Ramos (cell line): Measurements from ENCODE around the gene RHBDL3.

ENCODE experiments used
- in situ Hi-C: fragments of 300-500 bp; cut with MboI; formaldehyde crosslinking; loops from one replicate; pipeline ENCODE4 v1.14.3; 2022; ENCODE audit warnings: low sequenced_read_pairs; ENCODE audit not compliant: unreplicated experiment

The RHBDL3 gene

DNA sequence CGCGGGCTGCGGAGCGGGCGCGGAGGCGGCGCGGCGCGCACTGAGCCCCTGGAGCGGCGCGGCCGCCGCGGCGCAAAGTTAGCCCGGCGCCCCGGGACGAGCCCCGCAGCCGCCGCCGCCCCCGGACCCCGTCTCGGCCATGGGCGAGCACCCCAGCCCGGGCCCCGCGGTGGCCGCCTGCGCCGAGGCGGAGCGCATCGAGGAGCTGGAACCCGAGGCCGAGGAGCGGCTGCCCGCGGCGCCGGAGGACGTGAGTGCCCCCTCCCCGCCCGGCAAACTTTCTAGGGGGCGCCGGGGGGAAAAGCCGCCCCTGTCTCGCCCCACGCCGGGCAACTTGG, 388 bp downstream of the RHBDL3 start:
- in situ Hi-C loops: no loop called here

DNA sequence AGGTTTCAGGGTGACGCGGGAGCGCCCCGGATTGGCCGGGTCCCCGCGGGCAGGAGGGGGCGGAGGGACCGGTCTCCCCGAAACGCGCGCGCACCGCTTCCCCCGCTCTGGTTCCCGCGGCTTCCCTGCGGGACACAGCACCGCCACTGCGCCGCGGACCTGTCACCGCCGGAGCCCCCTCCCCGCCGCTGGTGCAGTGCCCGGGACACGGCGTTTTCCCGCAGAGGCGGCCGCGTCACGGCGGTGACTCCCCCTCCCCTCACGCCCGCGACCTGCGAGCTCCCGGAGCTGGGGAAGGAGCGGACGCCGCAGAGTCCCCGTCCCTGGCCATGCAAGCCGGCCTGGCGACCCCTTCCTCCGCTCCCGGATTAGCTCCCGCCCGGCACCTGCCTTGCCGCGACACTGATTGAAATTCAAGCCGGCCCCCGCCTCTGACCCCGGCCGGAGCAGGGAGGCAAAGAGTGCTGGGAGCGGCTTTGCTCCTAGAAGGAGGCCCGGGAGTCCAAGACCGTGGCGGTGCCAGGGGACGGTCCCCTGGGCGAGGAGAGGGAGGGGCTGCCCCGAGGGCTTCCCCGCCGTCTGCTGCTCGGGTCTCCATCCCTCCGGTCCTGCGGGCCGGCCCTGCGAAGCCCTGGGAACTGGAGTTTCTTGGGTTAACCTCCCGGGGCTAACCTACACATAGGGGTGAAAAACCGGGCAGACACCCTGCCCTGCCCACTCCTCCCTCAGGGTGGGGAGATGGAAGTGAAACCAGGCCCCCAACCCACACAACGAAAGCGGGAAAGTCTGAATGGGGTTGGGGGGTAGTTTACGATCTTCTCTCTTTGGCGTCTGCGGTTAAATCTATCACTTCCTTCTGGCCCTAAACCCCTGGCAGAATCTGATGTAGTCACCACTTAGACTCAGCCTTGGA, 1.0 kb downstream of the RHBDL3 start:
- in situ Hi-C loops: no loop called here

DNA sequence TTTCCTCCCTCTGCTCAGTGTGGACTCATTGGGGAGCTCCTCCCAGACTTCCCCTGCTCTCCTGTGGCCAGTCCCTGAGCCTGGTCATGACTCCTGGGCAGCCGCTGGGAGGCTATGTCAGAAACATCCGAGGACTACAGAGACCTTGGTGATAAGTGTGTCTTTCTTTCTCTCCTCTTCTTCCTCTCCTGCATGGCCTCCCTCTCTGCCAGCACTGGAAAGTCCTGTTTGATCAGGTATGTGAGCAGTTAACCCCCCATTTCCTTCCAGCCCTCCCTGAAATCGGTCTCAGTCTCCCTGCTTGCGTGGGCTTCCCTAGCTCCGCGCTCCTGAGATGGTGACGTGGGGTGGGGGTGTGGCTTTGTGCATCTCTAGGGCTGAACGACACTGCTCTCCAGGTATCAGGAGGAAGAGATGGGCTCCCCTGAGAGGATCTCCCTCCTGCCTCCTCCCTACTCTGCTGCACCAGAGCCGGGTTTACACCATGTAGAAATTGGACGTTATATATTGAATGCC, 2.1 kb downstream of the RHBDL3 start:
- in situ Hi-C loops: no loop called here

DNA sequence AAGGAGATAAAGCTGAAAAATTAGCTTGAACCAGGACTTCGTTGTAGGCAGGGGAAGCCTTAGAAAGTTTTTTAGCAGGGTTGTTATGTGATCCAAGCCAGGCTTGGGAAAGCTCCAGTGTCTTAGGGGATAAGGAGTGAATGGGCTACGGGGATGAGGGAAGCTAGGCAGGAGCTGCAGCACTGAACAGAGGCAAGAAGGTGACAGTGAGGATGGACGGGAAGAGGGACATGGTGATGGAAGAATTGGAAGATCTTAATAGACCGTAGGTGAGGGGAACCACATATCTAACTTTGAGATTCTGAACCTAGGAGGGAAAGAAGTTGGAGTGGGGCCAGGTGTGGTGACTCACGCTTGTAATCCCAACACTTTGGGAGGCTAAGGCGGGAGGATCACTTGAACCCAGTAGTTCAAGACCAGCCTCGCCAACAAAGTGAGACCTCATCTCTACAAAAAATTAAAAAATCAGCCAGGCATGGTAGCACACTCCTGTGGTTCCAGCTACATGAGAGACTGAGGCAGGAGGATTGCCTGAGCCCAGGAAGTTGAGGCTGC, 3.2 kb downstream of the RHBDL3 start:
- in situ Hi-C loops: no loop called here

DNA sequence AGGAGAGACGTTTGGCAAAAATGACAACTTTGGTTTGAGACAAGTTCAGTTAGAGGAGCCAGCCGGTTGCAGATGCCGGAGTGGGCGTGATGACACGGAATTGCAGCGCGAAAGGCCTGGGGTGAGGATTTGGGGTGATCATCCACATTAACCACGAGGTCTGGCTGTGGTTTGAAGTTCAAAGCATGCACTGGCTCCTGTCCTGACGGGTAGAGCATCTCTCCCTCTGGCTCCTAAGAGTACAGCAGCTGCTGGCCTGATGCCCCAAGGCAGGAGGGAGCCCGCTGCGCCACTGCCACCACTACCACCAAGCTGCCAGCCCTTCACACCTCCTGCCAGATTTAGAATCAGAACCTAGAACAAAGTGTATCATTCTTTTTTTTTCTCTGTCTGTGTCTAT, 3.7 kb downstream of the RHBDL3 start:
- in situ Hi-C loops: no loop called here

DNA sequence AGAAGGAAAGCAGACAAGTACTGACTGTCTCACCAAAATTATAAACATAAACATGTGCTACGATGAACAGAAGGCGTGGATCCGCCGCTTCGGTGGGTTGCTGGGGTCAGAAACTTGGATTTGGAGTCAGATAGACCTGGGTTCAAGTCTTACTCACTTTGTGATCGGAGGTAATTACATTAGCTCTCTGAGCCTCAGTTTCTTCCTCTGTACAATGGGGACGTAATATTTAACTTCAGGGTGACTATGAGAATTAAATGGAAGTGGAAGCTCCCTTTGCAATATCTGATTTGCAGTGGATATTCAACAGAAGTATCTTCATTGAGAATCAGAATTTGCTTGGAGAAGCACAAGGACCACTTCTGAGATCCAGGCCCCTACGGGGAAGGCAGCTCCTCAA, 6.2 kb downstream of the RHBDL3 start:
- in situ Hi-C loops: no loop called here

DNA sequence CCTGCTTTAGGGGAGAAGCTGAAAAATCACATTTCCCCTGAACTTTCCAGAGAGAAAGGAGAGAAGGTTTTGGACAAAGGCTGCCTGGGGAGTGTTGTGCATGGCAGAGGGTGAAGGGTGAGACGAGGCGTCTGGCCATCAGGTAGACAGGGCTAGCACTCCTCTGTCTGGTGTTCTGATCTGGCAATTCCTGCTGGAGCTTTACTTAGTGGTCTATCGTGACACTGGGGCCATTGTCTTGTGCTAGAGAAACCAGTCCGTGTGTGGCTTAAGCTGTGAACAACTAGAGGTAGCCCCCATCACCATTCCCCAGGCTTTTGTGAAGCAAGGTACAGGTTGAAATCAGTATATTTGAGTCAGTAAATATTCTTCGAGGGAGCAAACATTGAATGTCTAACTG, 8.5 kb downstream of the RHBDL3 start:
- in situ Hi-C loops: no loop called here

DNA sequence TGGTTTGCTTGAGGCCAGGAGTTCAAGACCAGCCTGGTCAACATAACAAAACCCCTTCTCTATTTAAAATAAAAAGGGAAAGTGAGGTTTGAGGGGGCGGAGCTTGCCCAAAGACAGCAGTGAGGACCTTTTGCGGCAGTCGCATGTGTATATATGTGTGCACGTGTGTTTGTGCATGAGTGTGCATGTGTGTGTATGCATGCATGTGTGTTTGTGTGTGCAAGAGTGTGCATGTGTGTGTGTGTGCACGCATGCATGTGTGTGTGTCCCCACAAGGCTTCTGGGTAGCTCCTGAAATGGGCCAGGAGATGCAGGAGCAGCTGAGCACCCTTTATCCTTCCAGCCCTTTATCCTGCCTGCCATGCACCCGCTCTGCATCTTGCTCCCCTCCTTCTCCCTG, 9.0 kb downstream of the RHBDL3 start:
- in situ Hi-C loops: no loop called here

DNA sequence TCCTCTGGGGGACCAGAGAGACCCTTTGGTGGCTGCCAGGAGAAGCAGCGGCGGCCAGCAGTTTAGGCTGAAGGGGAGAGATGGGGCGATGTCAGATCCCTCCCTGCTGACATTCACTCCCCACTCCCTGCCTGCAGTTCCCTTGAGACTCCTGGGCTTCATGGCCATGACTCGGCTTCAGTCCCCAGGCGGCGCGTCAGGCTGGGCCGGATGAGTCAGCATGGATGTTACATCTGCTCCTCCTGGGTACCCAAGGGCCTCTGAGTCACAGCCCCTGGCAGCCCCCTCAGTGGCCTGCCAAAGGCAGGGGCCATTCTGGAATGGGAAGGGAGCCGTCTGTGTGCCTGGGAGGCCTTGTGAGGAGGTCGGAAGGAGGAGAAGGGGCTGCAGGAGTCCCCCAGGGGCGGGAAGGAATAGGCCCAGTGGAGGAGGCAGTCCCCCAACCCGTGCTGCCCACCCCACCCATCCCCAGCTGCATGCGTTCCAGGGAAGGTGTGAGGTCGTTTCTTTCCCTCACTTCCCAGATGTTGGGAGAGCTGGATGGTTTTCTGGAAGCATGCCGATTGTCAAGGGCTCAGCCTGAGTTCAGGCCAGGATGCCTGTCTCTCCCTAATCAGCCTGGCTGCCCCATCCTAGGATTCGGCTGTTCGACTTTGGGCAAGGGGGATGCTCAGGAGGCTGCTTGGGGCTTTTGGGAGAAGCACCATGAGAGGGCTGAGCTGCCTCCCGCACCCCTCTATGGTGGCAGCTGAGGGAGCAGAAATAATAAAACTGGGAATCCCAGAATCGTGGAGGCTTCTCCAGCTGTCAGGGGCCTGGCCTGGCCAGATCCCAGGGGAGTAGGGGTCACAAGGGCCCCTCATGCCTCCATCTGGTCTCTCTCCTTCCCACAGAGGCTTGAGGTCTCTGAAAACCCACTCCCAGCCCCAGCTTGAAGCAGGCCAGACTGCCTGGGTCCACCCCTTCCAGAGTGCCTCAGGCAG, 9.7 kb downstream of the RHBDL3 start:
- in situ Hi-C loops: no loop called here

DNA sequence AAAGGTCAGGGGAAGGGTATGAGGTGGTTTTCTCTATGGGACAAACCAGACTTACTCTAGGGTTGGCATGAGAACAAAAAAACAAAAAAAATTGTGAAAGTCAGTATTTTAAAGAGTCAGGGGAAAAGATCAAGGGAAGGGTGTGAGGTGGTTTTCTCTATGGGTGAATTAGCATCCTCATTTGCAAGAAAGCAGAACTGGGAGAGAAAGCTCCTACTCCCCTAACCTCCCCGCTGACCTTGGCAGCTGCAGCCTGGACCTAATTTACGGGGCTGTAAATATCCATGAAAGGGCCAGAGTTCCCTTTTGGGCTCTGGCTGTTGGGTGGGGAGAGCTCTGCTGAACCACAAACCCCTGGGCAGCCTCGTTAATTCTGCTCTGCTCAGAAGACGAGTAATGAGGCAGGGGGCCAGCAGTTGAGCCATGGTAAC, 10.6 kb downstream of the RHBDL3 start:
- in situ Hi-C loops: no loop called here

DNA sequence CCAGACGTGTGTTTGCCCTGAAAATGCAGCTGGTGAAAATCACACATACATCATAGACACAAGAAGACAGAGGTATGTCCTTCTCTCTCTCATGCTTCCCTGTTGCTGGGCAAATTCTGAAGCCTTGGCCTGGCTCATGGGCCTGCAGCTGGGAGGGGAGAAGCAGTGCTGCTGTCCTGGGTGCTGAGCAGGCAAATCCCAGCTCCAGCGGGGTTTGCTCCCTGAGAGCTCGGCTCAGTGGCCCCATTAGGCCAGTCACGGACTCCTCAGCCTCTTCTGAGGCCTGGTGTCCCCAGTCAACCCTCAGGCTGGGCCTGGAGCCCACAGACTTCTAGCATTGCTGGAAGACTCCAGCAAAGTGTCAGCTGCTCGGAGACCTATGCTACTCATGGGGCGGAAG, 11.7 kb downstream of the RHBDL3 start:
- in situ Hi-C loops: no loop called here

DNA sequence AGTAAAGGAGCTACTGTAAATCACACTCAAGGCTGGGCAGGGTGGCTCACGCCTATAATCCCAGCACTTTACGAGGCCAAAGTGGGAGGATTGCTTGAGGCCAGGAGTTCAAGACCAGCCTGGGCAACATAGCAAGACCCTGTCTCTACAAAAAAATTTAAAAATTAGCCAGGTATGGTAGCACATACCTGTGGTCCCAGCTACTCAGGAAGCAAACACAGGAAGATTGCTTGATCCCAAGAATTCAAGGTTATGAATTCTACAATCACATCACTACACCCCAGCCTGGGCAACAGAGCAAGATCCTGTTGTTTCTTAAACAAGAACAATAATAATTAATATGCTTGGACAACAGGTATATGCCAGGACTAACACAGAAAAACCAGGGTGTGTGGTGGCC, 13.2 kb downstream of the RHBDL3 start:
- in situ Hi-C loops: no loop called here

DNA sequence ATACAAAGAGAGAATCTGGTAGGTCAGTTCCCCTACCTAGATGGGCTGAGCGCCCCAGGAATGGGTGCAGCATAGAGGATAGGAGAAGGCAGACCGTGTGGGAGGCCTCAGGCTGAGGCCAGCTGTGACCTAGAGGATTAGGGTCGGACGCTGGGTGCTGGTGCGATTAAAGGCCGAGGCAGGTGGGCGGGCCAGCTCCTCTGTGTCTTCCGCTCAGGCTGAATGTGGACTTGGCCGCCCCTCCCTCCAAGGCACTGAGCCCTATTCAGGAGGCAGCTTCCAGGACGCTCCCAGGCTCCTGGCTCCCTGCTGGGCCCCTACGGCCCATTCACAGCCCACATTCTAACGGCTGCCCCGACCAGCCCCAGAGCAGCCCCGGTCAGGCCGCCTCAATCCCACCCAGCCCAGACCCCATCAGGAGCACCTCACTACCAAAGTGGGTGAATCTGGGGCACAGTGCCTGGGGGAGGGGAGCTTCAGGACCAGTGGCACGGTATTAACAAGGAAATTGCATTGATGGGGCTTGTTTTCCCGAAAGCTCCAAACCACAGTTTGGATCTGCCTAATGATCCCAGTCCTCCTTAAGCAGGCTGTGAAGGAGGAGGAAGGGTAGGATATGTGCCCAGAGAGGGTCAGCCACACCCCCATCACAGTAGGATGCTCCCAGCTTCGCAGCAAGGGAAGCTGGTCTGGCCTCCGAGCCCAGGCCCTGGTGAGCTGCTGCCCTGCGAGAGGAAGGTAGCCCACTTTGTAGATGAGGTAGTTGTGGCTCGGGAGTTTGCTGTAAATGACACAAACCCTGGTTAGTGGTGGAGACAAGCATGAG, 14.5 kb downstream of the RHBDL3 start:
- in situ Hi-C loops: no loop called here

DNA sequence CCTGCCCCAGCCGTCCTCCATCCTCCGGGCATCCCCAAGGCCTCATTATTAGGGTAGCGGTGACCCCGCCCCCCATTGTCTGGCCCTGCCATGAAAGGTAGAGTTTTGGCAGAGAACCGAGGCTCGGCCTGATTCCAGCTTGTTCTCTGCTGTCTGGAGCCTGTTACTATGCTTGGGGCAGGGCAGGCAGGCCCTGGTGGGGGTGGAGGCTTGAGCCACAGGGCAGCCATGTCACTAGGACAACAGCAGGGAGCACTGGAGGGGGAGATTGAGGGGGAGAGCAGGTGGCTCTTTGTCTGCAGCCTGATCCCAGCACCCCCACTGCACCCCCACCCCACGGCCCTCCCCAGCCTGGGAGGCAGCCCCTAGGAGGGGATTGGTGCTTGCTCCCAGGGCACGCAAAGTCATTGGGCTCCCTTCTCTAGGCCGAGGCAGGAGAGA, 15.4 kb downstream of the RHBDL3 start:
- in situ Hi-C loops: no loop called here

DNA sequence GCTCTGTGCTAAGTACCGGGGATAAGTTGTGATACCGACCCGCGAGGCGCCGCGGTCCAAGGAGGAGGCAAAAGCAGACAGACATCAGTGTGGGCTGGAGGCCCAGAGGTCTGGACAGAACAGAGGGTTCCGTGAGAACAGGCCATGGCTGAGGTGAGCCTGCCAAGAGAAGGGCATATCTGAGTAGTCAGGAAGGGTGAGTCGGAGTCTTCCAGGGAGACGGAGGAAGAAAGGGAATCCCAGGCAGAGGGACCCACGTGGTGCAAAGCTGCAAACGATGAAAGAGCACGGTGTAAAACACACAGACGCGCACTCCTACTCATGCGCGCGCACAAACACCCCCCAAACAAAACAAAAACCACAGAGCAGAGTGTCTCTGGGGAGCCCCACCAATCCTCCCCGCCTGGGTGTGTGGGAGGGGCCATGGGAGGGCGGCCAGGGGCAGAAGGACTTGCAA, 18.1 kb downstream of the RHBDL3 start:
- in situ Hi-C loops: no loop called here

DNA sequence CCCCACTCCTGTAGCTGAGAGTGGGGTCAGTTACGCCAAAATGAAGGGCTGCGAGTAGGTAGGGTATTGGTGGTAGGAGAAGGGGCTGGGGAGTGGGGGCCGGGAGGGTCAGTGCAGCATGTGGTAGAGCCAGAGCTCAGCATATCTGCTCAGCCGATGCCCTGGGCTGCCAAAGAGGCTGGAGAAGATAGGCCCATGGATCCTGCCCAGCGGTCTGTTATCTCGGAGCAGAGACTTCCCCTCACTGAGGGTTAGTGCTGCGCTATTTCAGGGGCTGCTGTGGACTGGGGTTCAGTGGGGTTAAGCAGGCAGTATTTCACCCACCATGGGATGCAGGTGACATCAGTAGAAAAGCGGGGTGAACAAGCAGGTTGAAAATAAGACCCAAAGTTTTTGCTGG, 19.7 kb downstream of the RHBDL3 start:
- in situ Hi-C loops: no loop called here

DNA sequence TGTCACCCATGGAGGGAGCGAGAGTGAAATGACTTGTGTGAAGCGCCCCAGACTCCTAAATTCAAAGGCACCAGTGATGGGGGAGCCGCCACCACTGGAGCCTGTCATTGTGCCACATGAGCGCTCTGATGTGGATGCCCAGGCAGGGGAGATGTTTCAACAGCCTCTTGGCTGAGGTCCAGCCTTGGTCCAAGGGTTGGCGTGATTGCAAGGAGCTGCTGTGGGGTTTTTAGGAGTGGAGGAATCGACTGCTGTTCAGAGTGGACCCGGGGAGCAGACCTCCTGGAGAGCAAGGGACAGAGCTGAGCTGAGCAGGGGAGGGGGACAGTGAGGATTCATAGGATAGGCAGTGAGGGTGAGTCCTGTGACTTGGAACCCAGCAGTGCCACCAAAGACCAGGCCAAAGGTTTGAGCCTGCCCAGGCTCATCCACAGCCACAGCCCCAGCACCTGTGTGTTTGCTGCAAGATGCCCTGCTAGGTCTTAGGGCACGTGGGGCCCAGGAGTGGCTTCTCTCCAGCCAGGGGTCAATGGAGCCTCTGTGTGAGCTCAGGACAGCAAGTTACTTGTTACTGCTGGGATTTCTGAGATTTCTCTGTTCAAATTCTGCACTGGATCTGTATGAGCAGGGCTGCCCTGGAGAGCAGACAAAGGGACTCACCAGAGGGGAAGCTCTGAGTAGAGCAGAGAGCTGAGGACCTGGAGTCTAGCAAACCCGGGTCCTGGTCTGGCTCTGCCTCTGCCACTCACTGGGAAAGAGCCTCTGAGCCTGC, 20.3 kb downstream of the RHBDL3 start:
- in situ Hi-C loops: no loop called here

DNA sequence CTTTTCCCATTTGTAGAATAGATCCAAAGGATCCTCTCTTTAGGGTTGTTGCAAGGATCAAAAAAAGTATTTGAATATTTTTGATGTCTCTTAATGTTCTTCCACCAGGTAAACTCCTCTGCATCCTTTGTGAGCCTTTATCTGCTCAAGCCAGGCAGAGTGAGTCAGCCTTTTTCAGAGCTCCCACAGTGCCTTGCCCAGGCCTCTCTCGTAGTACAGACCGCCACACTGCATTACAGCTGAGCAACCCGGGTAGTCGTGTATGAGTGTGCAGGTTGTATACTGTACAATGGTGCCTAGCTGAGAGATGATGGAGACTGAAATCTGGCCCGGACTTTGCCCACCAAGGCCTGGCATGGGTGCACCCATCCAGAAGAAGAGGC, 20.9 kb downstream of the RHBDL3 start:
- in situ Hi-C loops: no loop called here
